GM18909 (cell line): ENCODE measurements around the gene RIMS1.
"Not testable (repeated sequence)": the region's sequence is repeated elsewhere in the genome, so short reads cannot be mapped to it uniquely, and the experiment has no call there.

Source experiments
- ATAC-seq: cut with Tn5 transposase; IDR thresholded peaks from one replicate; pipeline ENCODE4 v1.9.1; 2021; ENCODE audit warnings: mild to moderate bottlenecking; ENCODE audit not compliant: unreplicated experiment, poor library complexity

RIMS1 gene

GRCh38 chr6:71967436-71967835, 81.1 kb downstream of the RIMS1 start:
- no peak for ATAC-seq

GRCh38 chr6:71977884-71978283, 91.5 kb downstream of the RIMS1 start:
- ATAC-seq: no peak

GRCh38 chr6:71979911-71980310, 93.6 kb downstream of the RIMS1 start:
- ATAC-seq: no peak

- ATAC-seq: peak; percentile 92
Observed at GRCh38 chr6:71982389-71982788, 96.0 kb downstream of the RIMS1 start.

- ATAC-seq: peak; percentile 37
Observed at GRCh38 chr6:71983131-71983530, 96.8 kb downstream of the RIMS1 start.

GRCh38 chr6:71994705-71995271, 108.4 kb downstream of the RIMS1 start:
- ATAC-seq: no peak

- ATAC-seq: no peak
Observed at GRCh38 chr6:71997341-71997740, 111.0 kb downstream of the RIMS1 start.

GRCh38 chr6:72002415-72002814, 116.1 kb downstream of the RIMS1 start:
- ATAC-seq: no peak

- not testable (repeated sequence) for ATAC-seq
Observed at GRCh38 chr6:72006591-72006990, 120.2 kb downstream of the RIMS1 start.

GRCh38 chr6:72022830-72023229, 136.5 kb downstream of the RIMS1 start:
- ATAC-seq: no peak

- no peak for ATAC-seq
Observed at GRCh38 chr6:72031471-72031870, 145.1 kb downstream of the RIMS1 start.

- ATAC-seq: no peak
Observed at GRCh38 chr6:72032086-72032485, 145.7 kb downstream of the RIMS1 start.

- ATAC-seq: no peak
Observed at GRCh38 chr6:72035486-72035885, 149.1 kb downstream of the RIMS1 start.

GRCh38 chr6:72035966-72036365, 149.6 kb downstream of the RIMS1 start:
- no peak for ATAC-seq

GRCh38 chr6:72037006-72037405, 150.7 kb downstream of the RIMS1 start:
- no peak for ATAC-seq

- ATAC-seq: no peak
Observed at GRCh38 chr6:72040111-72040510, 153.8 kb downstream of the RIMS1 start.

GRCh38 chr6:72042088-72042487, 155.7 kb downstream of the RIMS1 start:
- no peak for ATAC-seq

GRCh38 chr6:72048080-72048479, 161.7 kb downstream of the RIMS1 start:
- no peak for ATAC-seq

GRCh38 chr6:72049376-72049775, 163.0 kb downstream of the RIMS1 start:
- no peak for ATAC-seq

- no peak for ATAC-seq
Observed at GRCh38 chr6:72061286-72061685, 174.9 kb downstream of the RIMS1 start.

GRCh38 chr6:72064399-72064975, 178.1 kb downstream of the RIMS1 start:
- ATAC-seq: no peak

- ATAC-seq: no peak
Observed at GRCh38 chr6:72078096-72078495, 191.7 kb downstream of the RIMS1 start.
